Liver (tissue), 9 donors: ENCODE data around the gene CEMP1. TPM values are rescaled to one million over a fixed set of nuclear protein-coding genes. Genes with fewer than 3 reads are reported as not detected.
"Not testable (repeated sequence)": the region's sequence is repeated elsewhere in the genome, so short reads cannot be mapped to it uniquely, and the experiment has no call there.

Experiments
- DNase-seq: peaks from one replicate; pipeline ENCODE4 v3.0.0-alpha.2; 2017; ENCODE audit warnings: low spot score
- H3K27ac ChIP-seq, 2 donors: one replicate each; pipeline ENCODE4 v1.7.0; 2013; ENCODE audit warnings: inconsistent platforms in 2 of 2, low read length in 2 of 2, control low read depth in 1 of 2, low read depth in 1 of 2, mild to moderate bottlenecking in 1 of 2
- H3K27me3 ChIP-seq, 4 donors: one replicate each; pipeline versions ENCODE4 v1.6.1 to v1.7.0; 2013; ENCODE audit warnings: low read length in 3 of 4, inconsistent platforms in 1 of 4, mild to moderate bottlenecking in 1 of 4, moderate library complexity in 1 of 4; ENCODE audit not compliant: control insufficient read depth in 4 of 4, insufficient read depth in 4 of 4
- H3K36me3 ChIP-seq, 4 donors: one replicate each; pipeline versions ENCODE4 v1.6.1 to v1.7.0; 2013; ENCODE audit warnings: low read length in 3 of 4, mild to moderate bottlenecking in 3 of 4, low read depth in 1 of 4, moderate library complexity in 1 of 4; ENCODE audit not compliant: control insufficient read depth in 4 of 4, insufficient read depth in 3 of 4
- H3K4me1 ChIP-seq, 4 donors: one replicate each; pipeline versions ENCODE4 v1.6.1 to v1.7.0; 2013; ENCODE audit warnings: low read length in 3 of 4, mild to moderate bottlenecking in 3 of 4, moderate library complexity in 1 of 4; ENCODE audit not compliant: control insufficient read depth in 4 of 4, insufficient read depth in 4 of 4
- H3K4me3 ChIP-seq, 3 donors: one replicate each; pipeline versions ENCODE4 v1.6.1 to v1.7.0; 2013; ENCODE audit warnings: low read length in 3 of 3, control low read depth in 1 of 3, low read depth in 1 of 3, mild to moderate bottlenecking in 1 of 3
- H3K9ac ChIP-seq, 2 donors: one replicate each; pipeline ENCODE4 v1.7.0; 2013; ENCODE audit warnings: low read length in 2 of 2, mild to moderate bottlenecking in 2 of 2, moderate library complexity in 2 of 2, control low read depth in 1 of 2, low read depth in 1 of 2
- H3K9me3 ChIP-seq, 4 donors: one replicate each; pipeline versions ENCODE4 v1.6.1 to v1.7.0; 2013; ENCODE audit warnings: low read length in 3 of 4; ENCODE audit not compliant: control insufficient read depth in 4 of 4
- ATF3 ChIP-seq: IDR thresholded peaks from 2 replicates; pipeline ENCODE4 v1.6.1; 2016; ENCODE audit warnings: antibody characterized with exemption
- EGR1 ChIP-seq, 2 donors: IDR thresholded peaks; 2 replicates each; pipeline ENCODE4 v1.6.1; 2016 to 2018; ENCODE audit warnings: antibody characterized with exemption in 2 of 2, low read depth in 2 of 2
- FOXA1 ChIP-seq: IDR thresholded peaks from 2 replicates; pipeline ENCODE4 v1.6.1; 2016; ENCODE audit warnings: antibody characterized with exemption
- GABPA ChIP-seq, 2 donors: IDR thresholded peaks in 1 of 2; conservative IDR thresholded peaks in 1 of 2; 2 replicates each; pipeline ENCODE4 v1.6.1; 2016; ENCODE audit warnings: antibody characterized with exemption in 2 of 2, mild to moderate bottlenecking in 1 of 2, moderate library complexity in 1 of 2
- HNF4G ChIP-seq: IDR thresholded peaks from 2 replicates; pipeline ENCODE4 v1.6.1; 2016; ENCODE audit warnings: antibody characterized with exemption
- MAX ChIP-seq: IDR thresholded peaks from 2 replicates; pipeline ENCODE4 v1.6.1; 2016; ENCODE audit warnings: antibody characterized with exemption
- NR2F2 ChIP-seq: IDR thresholded peaks from 2 replicates; pipeline ENCODE4 v1.6.1; 2016; ENCODE audit warnings: antibody characterized with exemption
- RAD21 ChIP-seq, 2 donors: IDR thresholded peaks; 2 replicates each; pipeline ENCODE4 v1.6.1; 2016; ENCODE audit warnings: antibody characterized with exemption in 2 of 2, mild to moderate bottlenecking in 2 of 2
- REST ChIP-seq: IDR thresholded peaks from 2 replicates; pipeline ENCODE4 v1.6.1; 2016; ENCODE audit warnings: antibody characterized with exemption, mild to moderate bottlenecking
- RXRA ChIP-seq, 2 donors: IDR thresholded peaks; 2 replicates each; pipeline ENCODE4 v1.6.1; 2017 to 2018; ENCODE audit warnings: antibody characterized with exemption in 2 of 2, mild to moderate bottlenecking in 1 of 2
- SP1 ChIP-seq: IDR thresholded peaks from 2 replicates; pipeline ENCODE4 v1.6.1; 2018; ENCODE audit warnings: antibody characterized with exemption, mild to moderate bottlenecking
- ZBTB33 ChIP-seq: IDR thresholded peaks from 2 replicates; pipeline ENCODE4 v1.6.1; 2016; ENCODE audit warnings: antibody characterized with exemption
- WGBS: extraction: QIAGEN DNeasy Blood & Tissue Kit; methylation state at CpG from one replicate; pipeline ENCODE4 v1.1.7; 2013; 5-methylcytosine and 5-hydroxymethylcytosine counted together
- polyA plus RNA-seq, 2 donors: library from polyadenylated mRNA; stranded (reverse) in 1 of 2; unstranded in 1 of 2; fragments of 200-250 nt in 1 of 2; fragments of >200 nt in 1 of 2; fragmentation: Nextera tagmentation in 1 of 2; extraction: Ambion mirVana in 1 of 2; gene quantifications; one replicate each; pipeline versions ENCODE4 v1.2.1 to v1.2.3, GENCODE V29; 2013 to 2015
- total RNA-seq, 2 donors: library from RNA; depleted of rRNA; stranded (reverse); fragments of >200 nt; gene quantifications; one replicate each; pipeline ENCODE4 v1.2.3, GENCODE V29; 2014
- donor health status: healthy.
- donor health status: healthy.
- donor health status: healthy.
- donor health status: healthy.
- donor health status: healthy.

Gene CEMP1
- total RNA-seq (under 1 TPM; 0.17 to 0.23 TPM), polyA plus RNA-seq (1 to 10 TPM in 1 of 2 donors, under 1 TPM in 1; 0.06 to 1.6 TPM)

- DNase-seq: no peak
- peaks cover 0 to 6% (median 0%) of the 10 kb centered on the region in 4 donors for H3K36me3 ChIP-seq
- no peaks in the 10 kb centered on the region for H3K9me3 ChIP-seq
- peaks cover 11 to 33% (median 18%) of the 10 kb centered on the region in 4 donors for H3K4me1 ChIP-seq
- peak within 1 kb of the TSS; percentile 98 for H3K27ac ChIP-seq
- 30% methylated on average over 11 of the region's 11 CpGs for WGBS
- peak within 1 kb of the TSS; percentile 38 to 59 (median 52) for H3K4me3 ChIP-seq
- H3K9ac ChIP-seq: peak within 1 kb of the TSS; percentile 81 to 89
- H3K27me3 ChIP-seq: no peaks in the 10 kb centered on the region
- TF ChIP-seq FOXA1 (no peak), RXRA (IDR thresholded peaks at IDR 0.05) (no peak), HNF4G (no peak), SP1 (no peak), GABPA (IDR thresholded peaks at IDR 0.05 in 1 of 2, conservative IDR thresholded peaks at IDR 0.05 in 1 of 2) (no peak), RAD21 (IDR thresholded peaks at IDR 0.05) (no peak), REST (no peak), ATF3 (no peak), MAX (no peak), NR2F2 (no peak), ZBTB33 (no peak), EGR1 (IDR thresholded peaks at IDR 0.05; ENCODE audit: low read depth in 2 of 2) (no peak)
These were observed at the start of gene CEMP1 for GRCh38 chr16:2531371-2531695. Gene CEMP1 (minus strand): TSS chr16:2531408. CDS start chr16:2531073, 335 bp downstream.

GRCh38 chr16:2580818-2581217 is 49.6 kb upstream of the CEMP1 start:
- not testable (repeated sequence) for H3K27me3 ChIP-seq, H3K36me3 ChIP-seq, H3K9ac ChIP-seq, H3K27ac ChIP-seq, H3K9me3 ChIP-seq, H3K4me1 ChIP-seq, DNase-seq, H3K4me3 ChIP-seq
- no CpG with 5 or more reads among the region's 21 CpGs for WGBS

- H3K36me3 ChIP-seq, H3K9me3 ChIP-seq, H3K4me1 ChIP-seq, DNase-seq, H3K27me3 ChIP-seq, H3K4me3 ChIP-seq, H3K27ac ChIP-seq, H3K9ac ChIP-seq: not testable (repeated sequence)
- WGBS: 71% methylated on average over 7 of the region's 11 CpGs
These were observed 48.9 kb upstream of the CEMP1 start for GRCh38 chr16:2580143-2580542.

GRCh38 chr16:2578905-2579304 is 47.7 kb upstream of the CEMP1 start:
- not testable (repeated sequence) for H3K4me1 ChIP-seq, H3K4me3 ChIP-seq, H3K36me3 ChIP-seq, H3K9me3 ChIP-seq, H3K9ac ChIP-seq, H3K27ac ChIP-seq, DNase-seq, H3K27me3 ChIP-seq
- 91% methylated on average over 4 of the region's 12 CpGs for WGBS

GRCh38 chr16:2577044-2577443 is 45.8 kb upstream of the CEMP1 start:
- H3K9me3 ChIP-seq, H3K4me3 ChIP-seq, H3K9ac ChIP-seq, H3K4me1 ChIP-seq, H3K27me3 ChIP-seq, H3K27ac ChIP-seq, DNase-seq, H3K36me3 ChIP-seq: not testable (repeated sequence)
- 95% methylated on average over 20 of the region's 26 CpGs for WGBS
